DMS153 treated with DMSO at 0.1 percent for 48 hours (cell line): ENCODE data around the gene NKAIN2.
"Not testable (repeated sequence)": the region's sequence is repeated elsewhere in the genome, so short reads cannot be mapped to it uniquely, and the experiment has no call there.

Experiments used
- DNase-seq: peaks from one replicate; lab custom pipeline; 2025; ENCODE audit not compliant: unreplicated experiment; lab: John Stamatoyannopoulos, UW

Gene NKAIN2

GRCh38 chr6:124412657-124413056 is 609.0 kb downstream of the NKAIN2 start:
- DNase-seq = not testable (repeated sequence)

- no peak for DNase-seq
Observed at GRCh38 chr6:124420116-124420840, 616.6 kb downstream of the NKAIN2 start.

- no peak for DNase-seq
Observed at GRCh38 chr6:124423621-124424020, 620.0 kb downstream of the NKAIN2 start.

- no peak for DNase-seq
Observed at GRCh38 chr6:124430740-124431318, 627.2 kb downstream of the NKAIN2 start.

GRCh38 chr6:124432620-124433019 is 629.0 kb downstream of the NKAIN2 start:
- DNase-seq = no peak

- DNase-seq = peak; percentile 82
Observed at GRCh38 chr6:124433387-124434160, 629.9 kb downstream of the NKAIN2 start.

GRCh38 chr6:124434421-124434820 is 630.8 kb downstream of the NKAIN2 start:
- no peak for DNase-seq

GRCh38 chr6:124436803-124437202 is 633.1 kb downstream of the NKAIN2 start:
- DNase-seq = no peak

- no peak for DNase-seq
Observed at GRCh38 chr6:124438546-124439065, 634.9 kb downstream of the NKAIN2 start.

- DNase-seq = no peak
Observed at GRCh38 chr6:124441450-124441849, 637.8 kb downstream of the NKAIN2 start.

- no peak for DNase-seq
Observed at GRCh38 chr6:124443541-124443940, 639.9 kb downstream of the NKAIN2 start.

- no peak for DNase-seq
Observed at GRCh38 chr6:124445581-124445980, 641.9 kb downstream of the NKAIN2 start.

- no peak for DNase-seq
Observed at GRCh38 chr6:124446961-124447360, 643.3 kb downstream of the NKAIN2 start.

GRCh38 chr6:124459268-124459667 is 655.6 kb downstream of the NKAIN2 start:
- DNase-seq = no peak

- DNase-seq = no peak
Observed at GRCh38 chr6:124462750-124463149, 659.1 kb downstream of the NKAIN2 start.

- DNase-seq = peak; percentile 35
Observed at GRCh38 chr6:124463271-124463670, 659.6 kb downstream of the NKAIN2 start.

- not testable (repeated sequence) for DNase-seq
Observed at GRCh38 chr6:124464600-124464999, 660.9 kb downstream of the NKAIN2 start.

- DNase-seq = no peak
Observed at GRCh38 chr6:124466949-124467348, 663.3 kb downstream of the NKAIN2 start.

- no peak for DNase-seq
Observed at GRCh38 chr6:124467366-124467765, 663.7 kb downstream of the NKAIN2 start.

- DNase-seq = no peak
Observed at GRCh38 chr6:124470803-124471202, 667.1 kb downstream of the NKAIN2 start.

GRCh38 chr6:124475176-124475575 is 671.5 kb downstream of the NKAIN2 start:
- no peak for DNase-seq

GRCh38 chr6:124478906-124479305 is 675.2 kb downstream of the NKAIN2 start:
- no peak for DNase-seq
